Skeletal muscle satellite cell (primary cell): ENCODE results near the gene GPATCH2.
A peak's percentile ranks its signal among the peaks of the same experiment; 100 is the strongest.
"Not testable (repeated sequence)": the region's sequence is repeated elsewhere in the genome, so short reads cannot be mapped to it uniquely, and the experiment has no call there.

Experiments used
- H3K27me3 ChIP-seq: 2 replicates; pipeline ENCODE4 v1.7.0; 2013; ENCODE audit warnings: low read length; ENCODE audit not compliant: control insufficient read depth, insufficient read depth
- H3K36me3 ChIP-seq: 2 replicates; pipeline ENCODE4 v1.7.0; 2013; ENCODE audit warnings: mild to moderate bottlenecking, control low read depth, low read length; ENCODE audit not compliant: insufficient read depth
- H3K4me1 ChIP-seq: 2 replicates; pipeline ENCODE4 v1.7.0; 2013; ENCODE audit warnings: low read length; ENCODE audit not compliant: control insufficient read depth, insufficient read depth
- H3K4me2 ChIP-seq: 2 replicates; pipeline ENCODE4 v1.7.0; 2013; ENCODE audit warnings: mild to moderate bottlenecking, low read length
- H3K4me3 ChIP-seq: 2 replicates; pipeline ENCODE4 v1.7.0; 2013; ENCODE audit warnings: low read length
- H3K9ac ChIP-seq: 2 replicates; pipeline ENCODE4 v1.7.0; 2013; ENCODE audit warnings: mild to moderate bottlenecking, low read depth, low read length, moderate library complexity
- H3K9me3 ChIP-seq: replicated peaks from 2 replicates; pipeline ENCODE4 v1.7.0; 2013; ENCODE audit warnings: mild to moderate bottlenecking, control low read depth, low read length

The GPATCH2 gene

DNA sequence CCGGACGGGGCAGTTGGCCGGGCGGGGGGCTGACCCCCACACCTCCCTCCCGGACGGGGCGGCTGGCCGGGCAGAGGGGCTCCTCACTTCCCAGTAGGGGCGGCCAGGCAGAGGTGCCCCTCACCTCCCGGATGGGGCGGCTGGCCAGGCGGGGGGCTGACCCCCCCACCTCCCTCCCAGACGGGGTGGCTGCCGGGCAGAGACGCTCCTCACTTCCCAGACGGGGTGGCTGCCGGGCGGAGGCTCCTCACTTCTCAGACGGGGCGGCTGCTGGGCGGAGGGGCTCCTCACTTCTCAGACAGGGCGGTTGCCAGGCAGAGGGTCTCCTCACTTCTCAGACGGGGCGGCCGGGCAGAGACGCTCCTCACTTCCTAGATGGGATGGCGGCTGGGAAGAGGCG, 107.0 kb downstream of the GPATCH2 start:
- H3K9me3 ChIP-seq, H3K36me3 ChIP-seq, H3K9ac ChIP-seq: not testable (repeated sequence)

GRCh38 chr1:217522277-217522676, 108.6 kb downstream of the GPATCH2 start:
- H3K9ac ChIP-seq = no peak overlapping the region
- H3K27me3 ChIP-seq = no peaks in the 10 kb centered on the region
- no peak overlapping the region for H3K4me3 ChIP-seq
- no peaks in the 10 kb centered on the region for H3K36me3 ChIP-seq
- no peak overlapping the region for H3K4me2 ChIP-seq
- H3K4me1 ChIP-seq = peaks cover 18% of the 10 kb centered on the region
- no peaks in the 10 kb centered on the region for H3K9me3 ChIP-seq

More for the DNA sequence above, 107.0 kb downstream of the GPATCH2 start:
- H3K27me3 ChIP-seq, H3K4me2 ChIP-seq, H3K4me3 ChIP-seq: not testable (repeated sequence)
- peaks cover 30% of the 10 kb centered on the region for H3K4me1 ChIP-seq

DNA sequence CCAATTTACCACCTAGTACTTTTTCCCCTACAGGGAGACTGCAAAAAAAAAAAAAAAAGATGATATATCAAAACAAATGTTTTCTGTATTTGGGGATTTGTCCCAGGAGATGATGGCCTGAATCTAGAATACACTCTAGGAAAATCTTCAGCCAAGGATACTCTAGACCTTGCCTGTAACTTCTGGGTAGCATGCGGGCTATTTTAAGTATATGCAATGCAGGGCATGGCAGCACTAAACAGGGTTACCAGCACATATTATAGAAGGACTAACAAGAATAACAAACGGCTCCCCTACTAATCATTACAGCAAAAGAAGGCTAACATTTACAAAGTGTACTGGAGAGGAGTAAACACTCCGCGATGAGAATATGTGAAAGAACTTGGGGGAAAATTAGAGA, 109.6 kb downstream of the GPATCH2 start:
- Histone ChIP-seq H3K4me1 (peaks cover 13% of the 10 kb centered on the region), H3K4me2 (no peak overlapping the region)

GRCh38 chr1:217506878-217507277, 124.0 kb downstream of the GPATCH2 start:
- Histone ChIP-seq H3K9me3 (no peaks in the 10 kb centered on the region), H3K9ac (no peak overlapping the region), H3K36me3 (peaks cover 8% of the 10 kb centered on the region), H3K4me1 (peaks cover 8% of the 10 kb centered on the region), H3K27me3 (no peaks in the 10 kb centered on the region), H3K4me3 (no peak overlapping the region), H3K4me2 (no peak overlapping the region)

More for the DNA sequence above, 109.6 kb downstream of the GPATCH2 start:
- Histone ChIP-seq H3K4me3 (no peak overlapping the region), H3K9me3 (no peaks in the 10 kb centered on the region), H3K36me3 (no peaks in the 10 kb centered on the region), H3K27me3 (no peaks in the 10 kb centered on the region), H3K9ac (no peak overlapping the region)

GRCh38 chr1:217498209-217498608, 132.7 kb downstream of the GPATCH2 start:
- no peak overlapping the region for H3K4me2 ChIP-seq
- no peak overlapping the region for H3K9ac ChIP-seq
- no peaks in the 10 kb centered on the region for H3K27me3 ChIP-seq
- H3K36me3 ChIP-seq = no peaks in the 10 kb centered on the region
- H3K9me3 ChIP-seq = no peaks in the 10 kb centered on the region
- H3K4me1 ChIP-seq = no peaks in the 10 kb centered on the region
- no peak overlapping the region for H3K4me3 ChIP-seq

DNA sequence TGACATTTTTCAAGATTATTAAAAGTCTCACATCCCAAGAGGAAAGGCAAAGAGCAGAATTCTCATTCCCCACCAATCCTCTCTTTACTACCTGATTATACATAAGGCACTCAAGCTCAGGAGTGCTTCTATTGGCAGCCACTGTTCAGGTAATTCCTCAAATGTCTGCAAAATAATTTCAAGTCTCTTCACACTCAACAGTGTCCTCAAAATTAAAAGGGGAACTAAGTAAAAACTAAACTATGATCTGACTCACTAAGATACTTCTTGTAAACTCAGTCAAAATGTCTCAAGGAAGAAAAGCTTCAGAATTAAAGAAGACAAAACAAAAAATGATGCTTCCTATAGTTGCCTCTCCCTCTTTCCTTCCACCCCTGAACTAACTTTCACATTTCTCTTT, 135.6 kb downstream of the GPATCH2 start:
- Histone ChIP-seq H3K27me3 (no peaks in the 10 kb centered on the region), H3K9ac (no peak overlapping the region), H3K36me3 (peaks cover under 1% of the 10 kb centered on the region), H3K4me2 (no peak overlapping the region), H3K4me1 (no peaks in the 10 kb centered on the region), H3K9me3 (no peaks in the 10 kb centered on the region), H3K4me3 (no peak overlapping the region)

- Histone ChIP-seq H3K27me3 (no peaks in the 10 kb centered on the region), H3K4me1 (no peaks in the 10 kb centered on the region), H3K9me3 (no peaks in the 10 kb centered on the region), H3K36me3 (peaks cover 4% of the 10 kb centered on the region), H3K4me3 (no peak overlapping the region), H3K4me2 (no peak overlapping the region), H3K9ac (no peak overlapping the region)
Measured at GRCh38 chr1:217494767-217495166, 136.1 kb downstream of the GPATCH2 start.

- Histone ChIP-seq H3K9me3 (no peaks in the 10 kb centered on the region), H3K4me2 (no peak overlapping the region), H3K4me3 (no peak overlapping the region), H3K36me3 (peaks cover 4% of the 10 kb centered on the region), H3K4me1 (no peaks in the 10 kb centered on the region), H3K27me3 (no peaks in the 10 kb centered on the region), H3K9ac (no peak overlapping the region)
Measured at GRCh38 chr1:217493290-217493689, 137.6 kb downstream of the GPATCH2 start.

DNA sequence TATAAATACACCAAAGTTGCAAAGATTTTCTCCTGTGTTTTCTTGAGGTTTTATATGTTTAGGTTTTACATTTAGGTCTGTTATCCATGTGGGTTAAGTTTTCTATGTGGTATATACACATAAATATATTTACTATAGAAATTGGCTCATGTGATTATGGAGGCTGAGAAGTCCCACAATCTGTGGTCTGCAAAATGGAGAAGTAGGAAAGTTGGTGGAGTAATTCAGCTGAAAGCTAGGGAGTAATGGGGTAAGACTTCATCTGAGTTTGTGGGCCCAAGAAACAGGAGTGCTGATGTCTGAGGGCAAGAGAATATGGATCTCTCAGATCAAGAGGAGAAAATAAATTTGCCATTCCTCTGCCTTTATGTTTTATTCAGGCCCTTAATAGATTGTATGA, 146.0 kb downstream of the GPATCH2 start:
- Histone ChIP-seq H3K36me3 (peaks cover 13% of the 10 kb centered on the region), H3K4me1 (peaks cover 6% of the 10 kb centered on the region), H3K9me3 (no peaks in the 10 kb centered on the region), H3K4me3 (no peak overlapping the region), H3K27me3 (no peaks in the 10 kb centered on the region), H3K4me2 (no peak overlapping the region), H3K9ac (no peak overlapping the region)

GRCh38 chr1:217482356-217483102, 148.4 kb downstream of the GPATCH2 start:
- Histone ChIP-seq H3K4me1 (peaks cover 6% of the 10 kb centered on the region), H3K9ac (no peak overlapping the region), H3K4me2 (peak overlapping the region; percentile 3), H3K27me3 (no peaks in the 10 kb centered on the region), H3K9me3 (no peaks in the 10 kb centered on the region), H3K36me3 (peaks cover 16% of the 10 kb centered on the region), H3K4me3 (no peak overlapping the region)

DNA sequence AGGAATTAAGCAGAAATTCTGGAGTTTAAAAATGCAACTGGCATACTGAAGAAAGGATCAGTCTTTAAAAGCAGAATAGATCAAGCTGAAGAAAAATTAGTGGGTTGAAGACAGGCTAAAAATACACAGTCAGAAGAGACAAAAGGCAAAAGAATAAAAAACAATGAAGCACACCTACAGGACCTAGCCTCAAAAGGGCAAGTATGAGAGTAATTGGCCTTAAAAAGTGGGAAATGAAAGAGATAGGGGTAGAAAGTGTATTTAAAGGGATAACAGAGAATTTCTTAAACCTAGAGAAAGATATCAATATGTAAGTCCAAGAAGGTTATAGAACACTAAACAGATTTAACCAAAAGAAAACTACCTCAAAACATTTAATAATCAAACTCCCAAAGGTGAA, 152.4 kb downstream of the GPATCH2 start:
- H3K4me3 ChIP-seq = no peak overlapping the region
- no peaks in the 10 kb centered on the region for H3K27me3 ChIP-seq
- H3K9me3 ChIP-seq = no peaks in the 10 kb centered on the region
- peaks cover 6% of the 10 kb centered on the region for H3K4me1 ChIP-seq
- no peak overlapping the region for H3K4me2 ChIP-seq
- H3K36me3 ChIP-seq = peaks cover 6% of the 10 kb centered on the region
- H3K9ac ChIP-seq = no peak overlapping the region

DNA sequence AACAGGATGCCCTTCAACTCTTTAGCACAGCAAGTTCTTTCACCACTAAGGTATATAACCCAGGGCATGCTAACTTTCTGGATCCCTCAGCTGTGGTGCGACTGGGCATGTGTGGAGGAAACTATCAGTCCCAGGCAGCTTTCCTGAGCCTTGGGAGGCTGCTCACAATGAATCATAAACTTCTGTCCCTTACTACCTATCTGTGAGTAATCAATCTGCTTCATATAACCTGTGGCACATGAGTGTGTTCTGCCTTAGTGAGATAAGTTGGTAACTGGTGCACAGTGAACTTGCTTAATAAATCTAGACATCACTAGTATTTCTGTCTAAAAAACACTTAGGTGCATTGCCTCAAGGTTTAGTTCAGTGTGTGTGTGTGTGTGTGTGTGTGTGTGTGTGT, 158.0 kb downstream of the GPATCH2 start:
- Histone ChIP-seq H3K4me2 (no peak overlapping the region), H3K9ac (no peak overlapping the region), H3K9me3 (no peaks in the 10 kb centered on the region), H3K36me3 (peaks cover 2% of the 10 kb centered on the region), H3K4me1 (no peaks in the 10 kb centered on the region), H3K4me3 (no peak overlapping the region), H3K27me3 (no peaks in the 10 kb centered on the region)
